ENCODE results near the gene PBLD.

- TF ChIP-seq FOXP4 (CRISPR knock-in tag; IDR thresholded peaks at IDR 0.05; ENCODE audit: borderline replicate concordance): no peak
- TF ChIP-seq CTCF (IDR thresholded peaks at IDR 0.05 in 2 of 3, conservative IDR thresholded peaks at IDR 0.05 in 1 of 3; ENCODE audit: insufficient read depth in 2 of 3, low read depth in 1 of 3, low read length in 3 of 3): no peak
- no peak for TF ChIP-seq ZNF398 (CRISPR knock-in tag; IDR thresholded peaks at IDR 0.05)
These were observed 38.9 kb upstream of the PBLD start for GRCh38 chr10:68371604-68372003.
